Adipocyte (in vitro differentiated cells): ENCODE data around the gene CDCA4.

Source experiments
- DNase-seq: peaks from one replicate; pipeline ENCODE4 v3.0.0-alpha.2; 2015; ENCODE audit warnings: low read depth
- H3K27me3 ChIP-seq: replicated peaks from 2 replicates; pipeline ENCODE4 v1.7.0; 2013; ENCODE audit warnings: mild to moderate bottlenecking, low read length, moderate library complexity; ENCODE audit not compliant: control insufficient read depth, insufficient read depth
- H3K36me3 ChIP-seq: 2 replicates; pipeline ENCODE4 v1.7.0; 2013; ENCODE audit warnings: low read length, mild to moderate bottlenecking, moderate library complexity; ENCODE audit not compliant: control insufficient read depth, insufficient read depth, severe bottlenecking
- H3K4me1 ChIP-seq: 2 replicates; pipeline ENCODE4 v1.7.0; 2013; ENCODE audit warnings: mild to moderate bottlenecking, low read length, moderate library complexity; ENCODE audit not compliant: control insufficient read depth, insufficient read depth
- H3K4me3 ChIP-seq: 2 replicates; pipeline ENCODE4 v1.7.0; 2013; ENCODE audit warnings: mild to moderate bottlenecking, low read length, moderate library complexity
- H3K9ac ChIP-seq: 2 replicates; pipeline ENCODE4 v1.7.0; 2013; ENCODE audit warnings: mild to moderate bottlenecking, low read length, moderate library complexity
- H3K9me3 ChIP-seq: 2 replicates; pipeline ENCODE4 v1.7.0; 2013; ENCODE audit warnings: mild to moderate bottlenecking, low read length, moderate library complexity; ENCODE audit not compliant: control insufficient read depth

The CDCA4 gene

DNA sequence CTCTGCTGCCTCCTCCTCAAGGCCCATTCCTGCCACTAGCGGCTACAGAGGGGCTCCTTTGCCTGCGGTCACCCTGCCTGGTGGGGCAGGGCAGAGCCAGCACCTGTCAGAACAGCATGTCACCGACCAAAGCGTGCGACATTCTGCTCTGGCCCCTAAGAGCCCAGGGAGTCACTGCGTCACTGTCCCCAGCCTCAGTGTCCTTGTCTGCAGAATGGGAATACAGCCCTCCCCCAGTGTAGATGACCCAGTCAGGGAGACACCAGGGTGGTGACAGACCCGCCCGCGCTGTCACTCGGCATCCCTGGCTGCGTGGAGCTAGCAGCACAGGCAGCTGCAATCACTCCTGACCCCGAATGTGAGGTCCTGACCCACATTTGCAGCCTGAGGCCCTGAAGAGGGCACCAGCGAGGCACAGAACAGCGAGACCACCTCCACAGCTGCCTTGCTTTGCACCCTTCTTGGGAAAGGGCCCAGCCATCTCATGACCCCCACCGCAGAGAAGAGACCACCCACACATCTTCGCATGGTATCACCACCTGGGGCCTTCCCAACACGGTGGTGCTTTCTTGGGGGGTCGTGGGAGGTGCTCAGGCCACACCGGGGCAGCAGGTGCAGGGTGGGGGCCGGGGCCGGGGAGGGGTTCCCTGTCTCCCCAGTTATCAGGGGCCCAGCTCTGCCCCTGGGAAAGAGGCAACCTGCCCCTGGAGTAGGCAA lies 45.2 kb downstream of the CDCA4 start:
- H3K4me3 ChIP-seq: no peak overlapping the region
- H3K9me3 ChIP-seq: no peaks in the 10 kb centered on the region
- no peak overlapping the region for H3K9ac ChIP-seq
- peaks cover 49% of the 10 kb centered on the region for H3K4me1 ChIP-seq
- peaks cover 4% of the 10 kb centered on the region for H3K27me3 ChIP-seq
- DNase-seq: no peak
- no peaks in the 10 kb centered on the region for H3K36me3 ChIP-seq

DNA sequence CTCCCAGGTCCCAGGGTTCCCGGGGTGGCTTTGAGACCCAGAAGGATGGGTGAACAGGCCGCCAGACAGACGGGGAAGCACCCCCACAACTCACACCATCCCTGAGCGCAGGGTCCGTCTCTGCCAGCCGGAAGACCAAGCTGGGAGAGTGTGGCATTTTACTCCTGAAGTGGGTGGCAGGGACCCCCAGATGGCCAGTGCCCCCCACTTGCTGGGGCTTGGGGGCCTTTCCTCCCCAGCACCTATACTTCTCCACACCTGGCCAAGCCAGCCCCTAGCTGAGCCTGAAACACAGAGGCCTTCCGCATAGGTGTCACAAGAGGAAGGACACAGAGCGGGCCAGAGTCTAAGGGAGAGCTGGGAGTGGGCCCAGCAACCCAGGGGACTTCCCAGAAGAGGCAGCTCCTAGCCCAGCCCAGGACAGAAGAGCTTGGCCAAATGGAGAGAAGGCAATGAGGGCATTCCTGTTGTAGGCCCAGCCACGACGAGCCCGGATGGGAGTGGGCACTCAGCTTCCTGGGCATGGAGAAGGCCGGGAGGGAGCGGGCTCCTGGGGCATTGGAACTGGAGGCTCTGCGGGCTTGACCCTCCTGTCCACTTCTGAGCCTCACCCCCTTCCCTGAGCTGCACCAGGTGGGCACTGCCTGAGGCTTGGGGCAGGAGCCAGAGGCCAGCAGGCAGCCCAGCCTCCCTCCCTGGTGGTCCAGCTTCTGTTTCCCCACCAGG lies 46.1 kb downstream of the CDCA4 start:
- peaks cover 50% of the 10 kb centered on the region for H3K4me1 ChIP-seq
- H3K27me3 ChIP-seq: peaks cover 4% of the 10 kb centered on the region
- no peak for DNase-seq

DNA sequence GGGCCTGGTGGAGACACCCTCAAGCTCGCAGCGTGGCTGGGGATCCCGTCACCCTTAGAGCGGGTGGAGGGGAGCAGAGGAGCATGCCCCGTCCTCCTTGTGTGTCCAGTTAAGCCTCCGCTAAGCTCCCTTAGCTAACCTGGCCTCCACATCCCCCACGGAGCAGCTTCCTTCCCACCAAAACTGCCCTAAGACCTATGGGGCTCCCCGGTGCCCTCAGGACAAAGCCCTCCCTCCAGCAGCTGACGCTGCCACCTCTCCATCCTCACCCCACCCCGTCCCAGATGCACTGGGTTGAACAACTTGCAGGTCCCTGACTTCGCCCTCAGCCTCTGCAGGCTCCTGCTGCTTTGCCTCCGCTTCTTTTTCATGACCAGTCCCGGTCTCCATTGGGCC lies 46.7 kb downstream of the CDCA4 start:
- Histone ChIP-seq H3K9me3 (no peaks in the 10 kb centered on the region), H3K36me3 (no peaks in the 10 kb centered on the region), H3K4me1 (peaks cover 50% of the 10 kb centered on the region), H3K27me3 (peaks cover 4% of the 10 kb centered on the region), H3K9ac (peak overlapping the region; percentile 81), H3K4me3 (no peak overlapping the region)
- no peak for DNase-seq

More for the DNA sequence above, 46.1 kb downstream of the CDCA4 start:
- no peak overlapping the region for H3K4me3 ChIP-seq
- H3K9me3 ChIP-seq: no peaks in the 10 kb centered on the region
- H3K9ac ChIP-seq: peak overlapping the region; percentile 81
- no peaks in the 10 kb centered on the region for H3K36me3 ChIP-seq

DNA sequence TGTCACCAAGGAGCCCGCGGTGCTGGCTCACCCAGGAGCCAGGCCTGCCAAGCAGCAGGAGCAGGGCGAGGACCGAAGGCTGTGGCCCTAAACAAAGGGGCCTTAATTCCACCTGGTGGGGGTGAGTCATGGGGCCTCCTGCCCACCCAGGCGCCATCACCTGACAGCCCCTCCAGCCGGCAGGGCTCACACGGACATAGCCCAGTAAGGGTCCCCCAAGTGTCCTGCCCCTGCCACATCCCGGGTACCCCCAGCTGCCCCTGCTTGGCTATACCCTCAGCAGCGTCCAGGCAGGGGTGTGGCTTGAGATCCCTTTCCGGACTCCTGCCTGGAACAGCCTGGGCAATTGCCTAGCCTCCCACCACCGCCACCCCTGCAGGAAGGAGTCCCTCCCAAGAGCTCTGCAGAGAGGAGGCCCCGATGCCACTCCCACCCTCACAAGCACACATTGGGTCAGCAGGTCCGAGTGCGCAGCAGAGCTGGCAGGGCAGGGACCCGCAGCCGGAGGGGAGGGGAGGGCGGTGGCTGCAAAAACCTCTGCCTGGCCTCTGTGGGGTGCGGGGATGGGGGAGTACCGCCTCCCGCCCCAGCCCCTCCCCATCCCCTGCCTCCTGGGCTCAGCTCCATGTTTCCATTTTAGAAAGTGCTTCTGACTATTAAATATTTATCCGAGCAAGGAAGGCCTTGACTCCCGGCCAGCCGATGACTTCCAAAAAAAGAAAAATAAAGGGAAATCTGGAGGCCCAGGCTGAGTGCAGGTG lies 47.3 kb downstream of the CDCA4 start:
- H3K27me3 ChIP-seq: no peaks in the 10 kb centered on the region
- DNase-seq: no peak
- H3K4me1 ChIP-seq: peaks cover 55% of the 10 kb centered on the region
- H3K36me3 ChIP-seq: no peaks in the 10 kb centered on the region
- peak overlapping the region; percentile 44 for H3K4me3 ChIP-seq
- no peaks in the 10 kb centered on the region for H3K9me3 ChIP-seq
- H3K9ac ChIP-seq: peak overlapping the region; percentile 81

DNA sequence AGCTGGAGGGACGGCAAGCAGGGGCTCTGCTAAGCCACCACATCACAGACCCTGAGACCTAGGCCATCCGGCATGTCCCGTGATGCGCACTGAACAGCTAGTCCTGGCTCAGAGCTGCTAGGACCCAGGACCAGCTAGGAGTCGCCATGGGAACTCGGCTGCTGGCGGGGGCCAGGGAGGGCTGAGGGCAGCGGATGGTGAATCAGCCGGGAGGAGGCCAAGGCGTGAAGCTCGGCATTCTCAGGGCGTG lies 47.8 kb downstream of the CDCA4 start:
- peak; percentile 96 for DNase-seq
- H3K9me3 ChIP-seq: no peaks in the 10 kb centered on the region
- H3K27me3 ChIP-seq: no peaks in the 10 kb centered on the region
- peak overlapping the region; percentile 90 for H3K9ac ChIP-seq
- no peaks in the 10 kb centered on the region for H3K36me3 ChIP-seq
- peaks cover 60% of the 10 kb centered on the region for H3K4me1 ChIP-seq
- H3K4me3 ChIP-seq: peak overlapping the region; percentile 63

DNA sequence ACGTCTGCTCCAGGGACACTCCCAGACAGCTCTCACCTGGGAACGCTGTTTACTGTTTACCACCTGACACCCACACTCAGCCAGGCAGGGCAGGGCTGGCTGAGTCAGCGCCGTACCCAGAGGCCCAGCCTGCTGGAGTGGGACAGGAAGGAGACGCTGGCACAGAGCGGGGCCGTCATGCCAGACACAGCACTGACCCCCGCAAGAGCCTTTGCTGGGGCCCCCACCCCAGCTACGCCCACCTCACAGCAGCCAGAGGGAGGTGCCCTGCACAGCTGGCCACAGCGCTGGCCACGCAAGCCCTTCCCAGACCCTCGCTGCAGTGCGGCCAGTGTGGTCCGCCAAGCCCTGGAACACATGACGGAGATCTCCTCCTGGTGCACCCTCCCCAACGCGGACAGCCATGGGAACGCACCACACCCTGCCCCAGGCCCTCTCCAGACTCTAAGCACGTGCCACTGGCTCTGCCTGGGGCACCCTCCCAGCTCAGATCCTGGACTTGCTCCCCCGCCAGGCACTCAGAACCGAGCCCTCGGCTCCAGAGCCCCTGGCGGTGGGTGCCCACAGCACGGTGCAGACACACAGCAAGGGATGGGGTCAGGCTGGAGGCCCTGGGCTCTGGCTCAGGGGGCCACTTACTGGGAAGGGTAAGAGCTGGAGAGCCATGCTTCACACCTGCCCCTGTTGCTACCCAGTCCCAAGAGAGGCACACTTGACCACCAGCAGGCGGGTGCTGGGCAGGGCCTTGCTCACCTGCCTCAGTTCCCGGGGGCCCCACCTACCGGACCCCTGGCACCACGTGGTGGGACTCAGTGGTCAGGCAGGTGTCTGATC lies 48.4 kb downstream of the CDCA4 start:
- no peaks in the 10 kb centered on the region for H3K27me3 ChIP-seq
- no peak for DNase-seq
- H3K4me3 ChIP-seq: peak overlapping the region; percentile 63
- peak overlapping the region; percentile 90 for H3K9ac ChIP-seq
- peaks cover 61% of the 10 kb centered on the region for H3K4me1 ChIP-seq
- H3K9me3 ChIP-seq: no peaks in the 10 kb centered on the region
- H3K36me3 ChIP-seq: no peaks in the 10 kb centered on the region

DNA sequence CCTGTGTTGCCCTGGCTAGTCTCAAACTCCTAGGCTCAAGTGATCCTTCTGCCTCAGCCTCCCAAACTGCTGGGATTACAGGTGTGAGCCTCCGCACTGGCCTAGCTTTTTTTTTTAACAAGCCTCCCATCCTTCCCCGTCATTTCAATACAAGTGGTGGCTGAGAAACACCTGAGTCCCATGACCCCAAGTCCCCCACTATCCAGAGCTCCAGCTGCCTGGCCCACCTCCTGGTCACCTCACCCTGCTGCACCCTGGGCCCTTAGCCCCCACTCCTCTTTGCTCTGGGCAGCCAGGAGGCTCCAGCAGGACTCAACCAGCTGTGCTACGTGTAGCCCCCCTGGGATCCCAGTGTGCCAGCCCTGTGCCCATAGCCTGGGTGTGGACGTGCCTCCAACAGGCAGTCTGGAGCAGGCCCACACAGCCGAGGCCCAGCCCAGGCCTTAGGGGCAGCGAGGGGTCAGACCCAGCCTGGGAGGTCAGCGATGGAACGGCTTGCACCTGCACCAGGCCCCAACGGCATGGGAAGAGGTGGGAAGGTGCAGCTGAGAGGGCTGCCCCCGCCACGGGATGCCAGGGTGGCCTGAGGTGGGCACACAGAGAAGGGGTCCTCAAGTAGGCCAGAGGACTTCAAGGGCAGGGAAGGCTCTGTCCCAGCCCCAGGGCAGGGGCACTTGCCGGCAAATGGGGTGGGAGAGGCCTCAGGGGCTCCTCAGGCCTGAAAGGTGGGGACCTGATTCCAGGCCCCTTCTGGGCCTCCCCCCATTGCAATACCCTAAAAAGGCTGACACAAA lies 49.2 kb downstream of the CDCA4 start:
- Histone ChIP-seq H3K9ac (peak overlapping the region; percentile 90), H3K4me1 (peaks cover 57% of the 10 kb centered on the region), H3K4me3 (no peak overlapping the region), H3K9me3 (no peaks in the 10 kb centered on the region), H3K36me3 (no peaks in the 10 kb centered on the region), H3K27me3 (no peaks in the 10 kb centered on the region)
- no peak for DNase-seq

DNA sequence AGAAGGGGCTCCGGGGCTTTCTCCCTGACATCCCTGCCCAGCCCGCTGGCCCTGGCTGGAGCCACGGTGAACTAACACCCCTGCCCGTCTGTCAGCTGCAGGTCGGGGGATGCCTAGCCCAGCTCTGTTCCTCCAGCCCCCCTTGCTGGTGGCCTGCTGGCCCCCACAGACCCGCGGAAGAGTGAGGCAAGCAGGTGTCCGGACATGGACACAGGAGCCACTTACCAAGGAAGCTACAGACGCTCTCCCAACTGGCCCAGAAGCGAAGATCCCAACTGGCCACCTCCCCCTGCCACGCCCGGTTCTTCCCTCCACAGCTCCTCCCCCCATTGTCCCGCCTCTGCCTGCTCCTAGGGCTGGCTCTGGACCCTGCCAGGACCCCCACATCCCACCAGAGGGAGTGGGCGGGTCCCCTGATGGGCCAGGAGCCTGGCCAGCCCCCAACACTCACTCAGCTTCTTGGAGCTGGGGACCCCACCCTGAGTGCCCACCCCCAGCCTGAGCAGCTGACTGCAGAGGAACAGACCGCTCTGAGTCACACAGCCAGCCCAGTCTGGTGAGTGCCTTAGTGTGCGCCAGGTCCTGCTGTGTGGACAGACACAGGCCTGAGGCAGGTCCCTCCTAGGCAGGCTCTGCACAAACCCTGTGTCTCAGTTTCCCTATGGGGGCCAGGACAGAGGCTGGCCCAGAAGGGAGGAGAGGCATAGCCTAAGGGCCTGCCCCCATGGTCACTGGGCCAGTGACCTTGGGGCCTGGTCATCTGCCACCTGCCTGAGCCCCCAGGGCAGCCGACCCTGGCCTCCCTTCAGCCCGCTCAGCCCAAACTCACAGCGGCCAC lies 50.4 kb downstream of the CDCA4 start:
- no peaks in the 10 kb centered on the region for H3K36me3 ChIP-seq
- DNase-seq: peak; percentile 80
- peak overlapping the region; percentile 90 for H3K9ac ChIP-seq
- no peaks in the 10 kb centered on the region for H3K27me3 ChIP-seq
- H3K4me1 ChIP-seq: peaks cover 52% of the 10 kb centered on the region
- H3K4me3 ChIP-seq: peak overlapping the region; percentile 86
- H3K9me3 ChIP-seq: no peaks in the 10 kb centered on the region

DNA sequence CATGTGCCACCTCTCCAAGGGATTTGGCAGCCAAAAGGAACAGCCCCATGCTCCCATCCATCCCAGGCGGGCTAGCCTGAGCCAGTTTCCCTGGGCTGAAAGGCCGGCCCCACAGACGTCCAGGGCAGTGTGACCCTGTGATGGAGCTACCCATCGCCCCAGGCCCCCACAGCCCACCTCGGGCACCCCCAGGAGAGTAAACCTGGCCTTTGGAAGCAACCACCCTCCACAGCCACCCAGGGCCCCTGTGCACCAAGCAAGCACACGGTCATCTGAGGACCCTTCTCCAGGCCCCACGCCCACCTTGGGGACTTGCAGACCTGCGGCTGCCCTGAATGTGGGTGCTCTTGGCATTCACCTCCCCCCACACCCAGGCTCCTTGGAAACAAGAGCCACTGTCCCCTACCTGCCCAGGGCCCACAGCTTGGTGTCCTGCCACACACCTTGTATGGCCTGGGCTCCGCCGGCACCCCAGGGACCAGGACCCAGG lies 51.1 kb downstream of the CDCA4 start:
- Histone ChIP-seq H3K9ac (peak overlapping the region; percentile 90), H3K9me3 (no peaks in the 10 kb centered on the region), H3K27me3 (no peaks in the 10 kb centered on the region), H3K4me1 (peaks cover 52% of the 10 kb centered on the region), H3K36me3 (no peaks in the 10 kb centered on the region), H3K4me3 (peak overlapping the region; percentile 86)
- DNase-seq: no peak
